Adrenal gland (tissue), 12 donors: Measurements from ENCODE around the gene PPM1M. TPM values are rescaled to one million over a fixed set of nuclear protein-coding genes. Genes with fewer than 3 reads are reported as not detected.

Experiments used
- DNase-seq, 7 donors: peaks; one replicate each; pipeline ENCODE4 v3.0.0-alpha.2; 2019 to 2020
- H3K27ac ChIP-seq, 5 donors: fragments of 200-600 bp; sonication (generic) in 4 of 5; 1 replicate in 3 of 5; 2 replicates in 2 of 5; pipeline versions ENCODE4 v1.5.1 to v1.8.0; 2016 to 2020; ENCODE audit warnings: mild to moderate bottlenecking in 1 of 5
- H3K27me3 ChIP-seq: fragments of 200-600 bp; 2 replicates; pipeline ENCODE4 v1.8.0; 2021
- H3K36me3 ChIP-seq, 2 donors: fragments of 200-600 bp; replicated peaks in 1 of 2; 1 replicate in 1 of 2; 2 replicates in 1 of 2; pipeline versions ENCODE4 v1.5.1 to v1.8.0; 2018 to 2022
- H3K4me1 ChIP-seq, 2 donors: fragments of 200-600 bp; replicated peaks in 1 of 2; 1 replicate in 1 of 2; 2 replicates in 1 of 2; pipeline versions ENCODE4 v1.5.1 to v1.8.0; 2018 to 2021
- H3K4me3 ChIP-seq, 4 donors: fragments of 200-600 bp; sonication (generic) in 3 of 4; one replicate each; pipeline ENCODE4 v1.5.1; 2016 to 2018
- H3K9me3 ChIP-seq, 3 donors: fragments of 200-600 bp; sonication (generic) in 1 of 3; replicated peaks in 1 of 3; 1 replicate in 2 of 3; 2 replicates in 1 of 3; pipeline versions ENCODE4 v1.5.1 to v1.8.0; 2016 to 2021
- POLR2A ChIP-seq, 2 donors: fragments of 450-650 bp; IDR thresholded peaks; one replicate each; pipeline ENCODE4 v1.6.1; 2017; ENCODE audit warnings: antibody characterized with exemption in 2 of 2, mild to moderate bottlenecking in 2 of 2, moderate library complexity in 1 of 2
- WGBS, 4 donors: extraction: QIAGEN DNeasy Blood & Tissue Kit in 2 of 4; methylation state at CpG; one replicate each; pipeline versions ENCODE4 v1.1.5 to v1.1.7; 2013 to 2017; 5-methylcytosine and 5-hydroxymethylcytosine counted together
- intact Hi-C, 2 donors: fragments of 100-400 bp; cut with DNase I; formaldehyde crosslinking; loops; one replicate each; pipeline versions ENCODE4 v1.14.1 to v1.15.0; 2022 to 2023
- polyA plus RNA-seq, 3 donors: library from polyadenylated mRNA; stranded (reverse); fragments of 200-250 nt in 2 of 3; fragments of 350-450 nt in 1 of 3; fragmentation: Illumina TruSeq in 1 of 3; extraction: RNeasy Lipid Tissue Mini Kit (QIAGEN cat#74804) in 1 of 3; gene quantifications; one replicate each; pipeline ENCODE4 v1.2.3, GENCODE V29; 2013 to 2014
- total RNA-seq, 9 donors: library from RNA; depleted of rRNA in 4 of 9; stranded (reverse); fragments of >200 nt in 4 of 9; fragments of 120-200 nt in 1 of 9; fragmentation: NEBNext Ultra II Directional in 1 of 9; extraction: Animal tissue kit (Norgen Biotek cat#: 25700) in 1 of 9; gene quantifications; one replicate each; pipeline versions ENCODE4 v1.1.0 to v1.2.4, GENCODE V29; 2013 to 2023
- TF ChIP-seq, protein P1 (sequence below), 6 experiments: fragments of 450-650 bp in 4 of 6; fragments of 200-600 bp in 2 of 6; sonication (generic) in 1 of 6; IDR thresholded peaks; 1 replicate in 5 of 6; 2 replicates in 1 of 6; pipeline versions ENCODE4 v1.5.1 to v1.8.0; 2016 to 2021; ENCODE audit warnings: antibody characterized with exemption in 6 of 6, mild to moderate bottlenecking in 2 of 6, moderate library complexity in 1 of 6
- donor health status: healthy with polysubstance abuse.
- donor health status: Bipolar disorder and iron deficiency.
- donor health status: DM: yes; HTN: yes; CAD: no.
- donor health status: DM: no; HTN: no; CAD: no.
- donor health status: DM: no; HTN: no; CAD: no.
- donor health status: DM: yes; HTN: yes; CAD: no.

The PPM1M gene
- total and polyA plus RNA-seq, 12 donors = 3.2 to 29.8 (median 21.7) TPM

- intact Hi-C loops = no loop called here
- WGBS, 4 donors = 49 to 66% (median 62%) methylated on average over 5 of the region's 5 CpGs
- Histone ChIP-seq H3K27ac (peak overlapping the region; percentile 19 to 80 (median 72)), H3K4me3 (peak overlapping the region in 2 of 4 donors; percentile 65 to 74), H3K9me3 (no peaks in the 10 kb centered on the region), H3K36me3 (peaks cover 0 to 72% of the 10 kb centered on the region in 2 donors), H3K4me1 (peaks cover 36 to 91% of the 10 kb centered on the region in 2 donors), H3K27me3 (no peaks in the 10 kb centered on the region)
- peak in 1 of 2 donors; percentile 8 for TF ChIP-seq POLR2A (IDR thresholded peaks at IDR 0.05)
- TF ChIP-seq, protein P1, sequence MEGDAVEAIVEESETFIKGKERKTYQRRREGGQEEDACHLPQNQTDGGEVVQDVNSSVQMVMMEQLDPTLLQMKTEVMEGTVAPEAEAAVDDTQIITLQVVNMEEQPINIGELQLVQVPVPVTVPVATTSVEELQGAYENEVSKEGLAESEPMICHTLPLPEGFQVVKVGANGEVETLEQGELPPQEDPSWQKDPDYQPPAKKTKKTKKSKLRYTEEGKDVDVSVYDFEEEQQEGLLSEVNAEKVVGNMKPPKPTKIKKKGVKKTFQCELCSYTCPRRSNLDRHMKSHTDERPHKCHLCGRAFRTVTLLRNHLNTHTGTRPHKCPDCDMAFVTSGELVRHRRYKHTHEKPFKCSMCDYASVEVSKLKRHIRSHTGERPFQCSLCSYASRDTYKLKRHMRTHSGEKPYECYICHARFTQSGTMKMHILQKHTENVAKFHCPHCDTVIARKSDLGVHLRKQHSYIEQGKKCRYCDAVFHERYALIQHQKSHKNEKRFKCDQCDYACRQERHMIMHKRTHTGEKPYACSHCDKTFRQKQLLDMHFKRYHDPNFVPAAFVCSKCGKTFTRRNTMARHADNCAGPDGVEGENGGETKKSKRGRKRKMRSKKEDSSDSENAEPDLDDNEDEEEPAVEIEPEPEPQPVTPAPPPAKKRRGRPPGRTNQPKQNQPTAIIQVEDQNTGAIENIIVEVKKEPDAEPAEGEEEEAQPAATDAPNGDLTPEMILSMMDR (IDR thresholded peaks at IDR 0.05) = no peak
- DNase-seq = no peak
Measured at GRCh38 chr3:52200981-52201679, 44.4 kb upstream of the PPM1M start.

- WGBS, 4 donors = 41 to 49% (median 47%) methylated on average over 4 of the region's 4 CpGs
- Histone ChIP-seq H3K4me1 (peaks cover 30 to 86% of the 10 kb centered on the region in 2 donors), H3K27ac (peak overlapping the region; percentile 16 to 80 (median 72)), H3K4me3 (no peak overlapping the region), H3K36me3 (peaks cover 0 to 86% of the 10 kb centered on the region in 2 donors), H3K9me3 (no peaks in the 10 kb centered on the region), H3K27me3 (no peaks in the 10 kb centered on the region)
- intact Hi-C loops = no loop called here
- TF ChIP-seq, protein P1 (IDR thresholded peaks at IDR 0.05) = no peak
- peak; percentile 45 to 52 for TF ChIP-seq POLR2A (IDR thresholded peaks at IDR 0.05)
- DNase-seq = peak in 4 of 7 donors; percentile 60 to 74 (median 68)
Measured at GRCh38 chr3:52202384-52203077, 43.0 kb upstream of the PPM1M start.

DNA sequence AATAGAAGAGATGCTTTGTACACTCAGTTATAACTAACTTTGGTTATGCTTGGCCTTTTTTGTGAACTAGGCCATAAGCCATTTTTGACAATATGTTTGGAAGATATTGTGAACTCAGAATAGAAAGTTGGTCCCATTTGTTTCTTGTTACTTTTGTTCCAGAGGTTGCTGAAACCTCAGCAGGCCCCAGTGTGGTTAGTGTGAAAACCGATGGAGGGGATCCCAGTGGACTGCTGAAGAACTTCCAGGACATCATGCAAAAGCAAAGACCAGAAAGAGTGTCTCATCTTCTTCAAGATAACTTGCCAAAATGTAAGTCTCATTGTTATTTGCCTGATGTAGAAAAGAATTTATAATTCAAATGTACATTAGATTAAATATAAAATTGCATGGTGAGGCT, 41.9 kb upstream of the PPM1M start:
- DNase-seq = no peak

More for the DNA sequence above, 41.9 kb upstream of the PPM1M start:
- Histone ChIP-seq H3K27ac (peak overlapping the region in 3 of 5 donors; percentile 69 to 80 (median 76)), H3K36me3 (peaks cover 0 to 98% of the 10 kb centered on the region in 2 donors), H3K4me3 (no peak overlapping the region), H3K4me1 (peaks cover 28 to 90% of the 10 kb centered on the region in 2 donors), H3K27me3 (no peaks in the 10 kb centered on the region), H3K9me3 (no peaks in the 10 kb centered on the region)
- no peak for TF ChIP-seq POLR2A (IDR thresholded peaks at IDR 0.05)
- TF ChIP-seq, protein P1 (IDR thresholded peaks at IDR 0.05) = no peak
- WGBS, 4 donors = 56 to 68% (median 64%) methylated on average over 1 of the region's 1 CpG
- intact Hi-C loops = no loop called here
